NT2/D1 (cell line): ENCODE data around the gene LGALS7.

Source experiments
- SUZ12 ChIP-seq: IDR thresholded peaks from 2 replicates; pipeline ENCODE4 v1.6.1; 2011; ENCODE audit not compliant: insufficient read length, insufficient read depth; ENCODE audit errors: extremely low read depth
- ZNF274 ChIP-seq: IDR thresholded peaks from 2 replicates; pipeline ENCODE4 v1.6.1; 2011; ENCODE audit warnings: mild to moderate bottlenecking, low read depth, low read length

DNA sequence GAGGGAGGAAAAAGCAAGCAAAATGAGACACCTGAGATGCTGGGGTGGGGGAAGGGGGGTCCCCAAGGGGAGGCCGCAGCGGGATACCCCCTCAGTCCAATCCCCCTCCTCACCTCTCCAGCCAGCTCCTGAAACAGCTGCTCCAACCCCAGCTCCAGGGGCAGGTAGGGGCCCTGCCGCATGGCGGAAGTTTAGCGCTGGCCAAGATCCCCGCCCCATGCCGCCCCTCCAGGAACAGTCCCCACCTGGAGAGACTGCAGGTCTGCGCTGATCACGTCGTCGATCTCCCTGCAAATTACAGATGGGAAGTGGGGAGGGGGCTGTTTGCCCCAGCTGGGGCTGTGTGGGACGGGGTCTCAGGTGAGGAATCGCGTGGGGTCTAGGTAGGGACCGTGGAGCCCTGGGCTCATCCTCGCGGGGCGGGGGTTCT is 38.0 kb downstream of the LGALS7 start:
- TF ChIP-seq SUZ12 (no peak), ZNF274 (no peak)
